Measurements from ENCODE around the gene CNOT1.

- TF ChIP-seq POLR2A (IDR thresholded peaks at IDR 0.05) (no peak), CTCF (IDR thresholded peaks at IDR 0.05) (no peak)
Measured at GRCh38 chr16:58654560-58655214, 25.1 kb upstream of the CNOT1 start.

Measured in transverse colon (tissue), 3 donors.